NCI-H1105 treated with DMSO at 0.1 percent for 48 hours (cell line): ENCODE results near the gene FN1.
A peak's percentile ranks its signal among the peaks of the same experiment; 100 is the strongest.
"Not testable (repeated sequence)": the region's sequence is repeated elsewhere in the genome, so short reads cannot be mapped to it uniquely, and the experiment has no call there.

Source experiments
- DNase-seq: peaks from one replicate; lab custom pipeline; 2025; lab: John Stamatoyannopoulos, UW

The FN1 gene

DNA sequence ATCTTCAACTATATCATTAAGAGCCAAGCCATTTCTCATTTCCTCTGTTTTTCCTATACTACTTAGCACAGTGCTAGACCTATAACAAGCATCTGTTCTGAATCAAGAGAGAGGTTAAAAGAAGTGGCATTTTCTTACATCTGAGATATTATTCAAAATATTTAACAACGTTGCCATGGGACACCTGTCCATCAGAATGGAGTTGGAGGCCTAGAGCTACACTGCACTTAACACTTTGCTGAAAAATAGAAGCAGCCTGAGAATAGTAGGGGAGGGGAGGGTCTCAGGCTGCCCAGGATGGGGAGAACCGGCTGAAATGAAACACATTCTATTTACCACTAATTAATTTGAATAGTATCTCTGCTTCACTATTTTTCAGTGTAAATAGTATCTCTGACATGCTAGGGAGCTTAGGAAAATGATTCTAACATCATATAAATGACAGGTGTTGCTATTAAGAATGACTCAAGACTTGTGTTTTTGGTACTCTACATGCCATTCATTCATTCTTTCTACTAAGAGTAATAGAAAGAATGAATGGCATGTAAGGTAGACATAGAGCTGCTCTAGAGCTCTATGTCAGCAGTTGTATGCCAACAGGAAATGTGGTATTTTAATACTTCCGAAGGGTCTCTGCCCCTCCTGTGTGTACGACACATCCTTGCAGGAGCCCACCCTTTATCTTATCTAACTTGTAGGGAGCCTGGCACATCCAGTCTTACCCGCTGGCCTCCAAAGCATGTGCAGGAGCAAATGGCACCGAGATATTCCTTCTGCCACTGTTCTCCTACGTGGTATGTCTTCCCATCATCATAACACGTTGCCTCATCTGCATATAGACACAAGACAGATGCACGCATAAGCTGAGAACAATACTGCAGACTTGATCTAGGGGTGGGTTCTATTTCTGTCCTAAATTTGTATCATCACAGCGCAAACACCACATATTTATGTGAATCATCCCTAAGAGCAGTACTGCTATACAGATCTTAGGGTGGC lies 71.4 kb downstream of the FN1 start:
- DNase-seq, result no peak

DNA sequence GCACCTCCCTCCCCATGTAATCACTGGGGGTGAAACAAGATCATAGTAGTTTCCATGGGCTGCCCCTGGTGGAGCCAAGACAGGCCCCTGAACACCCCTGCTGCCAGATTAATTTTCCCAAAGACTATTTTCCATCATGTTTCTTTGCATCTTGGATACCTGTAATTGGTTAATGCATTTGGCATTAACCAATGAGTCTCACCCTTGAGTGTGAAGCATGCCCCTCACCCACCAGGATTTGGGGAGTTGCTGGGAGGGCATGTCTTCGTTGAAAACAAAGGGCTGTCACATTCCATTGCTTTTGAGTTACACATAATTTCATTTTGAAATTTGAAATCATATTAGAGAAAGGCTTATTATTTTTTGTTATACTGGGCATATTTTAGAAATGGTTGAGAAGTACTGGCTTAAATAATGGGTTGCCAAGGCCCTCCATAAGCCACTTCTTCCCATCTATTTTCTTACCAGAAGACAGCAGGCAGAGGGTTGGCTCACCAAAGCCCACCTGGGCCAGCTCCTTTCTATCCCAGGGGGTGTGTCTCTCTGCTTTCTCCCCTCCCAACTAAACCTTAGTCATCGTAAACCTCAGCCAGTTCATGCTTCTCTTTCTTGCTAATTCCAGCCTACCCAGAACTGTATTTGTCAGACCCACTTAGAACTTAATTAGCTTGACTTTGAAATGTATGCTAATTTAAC lies 72.3 kb downstream of the FN1 start:
- DNase-seq, result no peak

DNA sequence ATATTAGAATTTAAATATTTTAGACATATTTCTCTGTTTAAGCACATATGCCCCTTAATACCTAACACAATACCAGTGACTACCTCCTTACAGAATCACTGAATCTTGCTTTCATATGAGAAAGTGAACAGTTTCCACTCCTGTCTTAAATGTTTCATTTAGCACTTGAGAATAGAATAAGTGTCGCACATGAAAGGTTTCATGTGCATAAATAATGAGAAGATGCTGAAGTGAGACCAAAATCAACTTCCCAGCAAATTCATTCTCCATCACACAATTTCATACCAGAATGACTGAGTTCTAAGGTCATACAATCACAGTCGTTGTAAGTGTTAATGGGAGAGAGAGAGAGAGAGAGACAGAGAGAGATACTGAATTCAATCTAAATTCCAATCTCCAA lies 72.8 kb downstream of the FN1 start:
- no peak for DNase-seq

DNA sequence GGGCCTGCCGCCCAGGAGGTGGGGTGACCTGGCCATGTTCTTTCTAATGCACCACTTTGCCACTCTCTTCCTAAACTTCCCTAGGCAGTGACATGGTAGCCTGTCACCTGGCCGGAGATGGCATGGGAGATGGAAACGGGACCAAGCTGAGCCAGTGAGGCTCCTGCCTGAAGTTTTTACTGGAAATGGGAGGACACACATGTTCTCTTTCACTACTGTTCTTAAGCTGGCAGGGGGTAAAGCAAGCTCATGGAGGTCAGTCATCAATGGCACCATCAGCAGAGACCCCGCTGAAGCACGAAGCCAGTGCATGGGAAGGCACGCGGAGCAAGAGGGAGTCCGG lies 73.3 kb downstream of the FN1 start:
- DNase-seq, result no peak

DNA sequence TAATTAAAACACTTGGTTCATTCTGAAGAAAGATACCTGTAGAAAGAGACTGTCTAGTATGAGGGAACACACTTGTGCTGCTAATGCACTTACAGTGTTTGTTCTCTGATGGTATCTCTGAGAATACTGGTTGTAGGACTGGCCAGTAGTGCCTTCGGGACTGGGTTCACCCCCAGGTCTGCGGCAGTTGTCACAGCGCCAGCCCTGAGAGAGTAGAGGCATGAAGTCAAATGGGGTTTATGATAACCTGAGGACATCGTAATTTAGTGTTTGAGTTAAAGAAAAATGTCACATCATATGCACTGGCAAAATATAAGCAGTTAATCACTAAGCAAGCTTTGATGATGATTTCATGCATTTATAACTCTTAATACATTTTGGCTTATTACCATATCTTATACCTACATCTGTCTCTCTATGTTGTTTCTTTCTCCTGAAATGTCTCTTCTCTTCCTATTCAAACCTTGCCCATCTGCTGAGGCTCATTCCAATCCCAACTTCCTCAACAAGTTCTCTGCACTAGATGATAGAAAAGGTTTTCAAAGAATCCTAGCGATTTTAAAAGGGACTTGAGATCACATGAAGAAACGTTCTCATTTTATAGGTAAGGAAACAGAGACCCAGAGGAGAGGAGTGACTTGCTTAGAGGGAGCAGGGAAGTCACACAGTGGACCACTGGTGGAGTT lies 73.8 kb downstream of the FN1 start:
- no peak for DNase-seq

DNA sequence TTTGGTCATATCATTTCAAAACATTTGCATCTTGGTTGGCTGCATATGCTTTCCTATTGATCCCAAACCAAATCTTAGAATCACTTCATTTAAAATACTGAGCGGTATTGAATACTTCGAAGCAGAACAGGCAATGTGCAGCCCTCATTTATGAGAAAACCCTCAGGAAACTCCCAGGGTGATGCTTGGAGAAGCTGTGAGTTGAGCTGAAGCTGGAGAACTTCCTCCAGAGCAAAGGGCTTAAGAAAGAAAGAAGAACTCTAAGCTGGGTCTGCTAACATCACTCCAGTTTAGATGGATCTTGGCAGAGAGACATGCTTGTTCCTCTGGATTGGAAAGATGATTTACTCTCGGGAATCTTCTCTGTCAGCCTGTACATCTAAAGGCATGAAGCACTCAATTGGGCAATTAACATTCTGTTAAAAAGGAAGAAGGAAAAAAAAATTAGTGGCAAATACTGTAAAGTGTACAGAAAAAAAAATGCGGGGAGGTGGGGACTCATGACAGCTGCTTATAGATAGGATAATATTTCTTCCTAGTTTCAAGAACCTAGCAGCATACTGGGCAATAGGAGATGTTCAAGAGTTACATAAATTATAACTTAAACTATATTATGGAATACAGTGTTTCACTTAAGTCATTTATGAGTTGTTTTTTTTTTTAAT lies 74.5 kb downstream of the FN1 start:
- no peak for DNase-seq

DNA sequence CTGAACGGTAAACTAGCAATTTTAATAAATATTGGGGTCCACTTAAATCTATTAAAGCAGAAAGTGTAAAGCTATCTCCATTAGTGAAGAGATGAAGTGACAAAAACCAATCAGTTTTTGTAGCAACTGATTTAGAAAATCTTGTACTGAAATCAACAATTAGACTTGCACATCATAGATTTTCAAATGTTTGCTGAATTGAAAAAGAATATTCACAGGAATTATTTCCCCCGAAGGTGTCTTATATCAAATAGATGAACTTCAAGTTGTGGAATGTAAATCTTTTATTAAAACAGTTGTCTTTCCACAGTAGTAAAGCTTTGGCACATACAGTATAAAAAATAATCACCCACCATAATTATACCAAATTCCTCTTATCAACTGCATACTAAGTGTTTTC lies 75.3 kb downstream of the FN1 start:
- no peak for DNase-seq

DNA sequence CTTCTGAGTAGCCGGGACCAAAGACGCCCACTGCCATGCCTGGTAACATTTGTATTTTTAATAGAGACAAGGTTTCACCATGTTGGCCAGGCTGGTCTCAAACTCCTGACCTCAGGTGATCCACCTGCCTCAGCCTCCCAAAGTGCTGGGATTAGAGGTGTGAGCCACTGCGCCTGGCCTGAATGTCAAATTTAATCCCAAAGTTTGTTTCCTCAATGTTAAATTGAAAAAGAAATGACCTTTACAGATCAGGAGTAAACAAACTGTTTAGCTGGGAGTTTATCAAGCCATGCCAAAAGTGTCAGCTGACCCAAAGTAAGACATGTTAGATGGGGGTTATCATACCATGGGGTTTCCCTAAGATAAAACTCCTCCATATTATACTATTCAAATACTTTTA lies 75.8 kb downstream of the FN1 start:
- DNase-seq, result not testable (repeated sequence)

DNA sequence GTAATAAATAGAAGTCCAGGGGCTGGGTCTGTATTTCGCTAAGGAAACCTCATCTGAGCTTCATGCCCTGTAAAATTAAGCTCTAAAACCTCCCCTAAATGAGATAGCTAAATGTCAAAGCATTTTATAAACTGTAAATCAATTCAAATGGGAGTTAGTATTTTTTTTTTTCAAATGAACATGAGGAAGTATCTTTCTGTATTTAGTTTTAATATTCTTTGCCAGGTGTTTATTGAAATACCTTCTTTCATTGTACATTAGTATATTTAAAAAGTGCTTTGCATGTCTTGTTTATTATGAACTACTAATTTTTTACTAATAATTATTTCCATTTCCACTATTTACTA lies 76.3 kb downstream of the FN1 start:
- no peak for DNase-seq

DNA sequence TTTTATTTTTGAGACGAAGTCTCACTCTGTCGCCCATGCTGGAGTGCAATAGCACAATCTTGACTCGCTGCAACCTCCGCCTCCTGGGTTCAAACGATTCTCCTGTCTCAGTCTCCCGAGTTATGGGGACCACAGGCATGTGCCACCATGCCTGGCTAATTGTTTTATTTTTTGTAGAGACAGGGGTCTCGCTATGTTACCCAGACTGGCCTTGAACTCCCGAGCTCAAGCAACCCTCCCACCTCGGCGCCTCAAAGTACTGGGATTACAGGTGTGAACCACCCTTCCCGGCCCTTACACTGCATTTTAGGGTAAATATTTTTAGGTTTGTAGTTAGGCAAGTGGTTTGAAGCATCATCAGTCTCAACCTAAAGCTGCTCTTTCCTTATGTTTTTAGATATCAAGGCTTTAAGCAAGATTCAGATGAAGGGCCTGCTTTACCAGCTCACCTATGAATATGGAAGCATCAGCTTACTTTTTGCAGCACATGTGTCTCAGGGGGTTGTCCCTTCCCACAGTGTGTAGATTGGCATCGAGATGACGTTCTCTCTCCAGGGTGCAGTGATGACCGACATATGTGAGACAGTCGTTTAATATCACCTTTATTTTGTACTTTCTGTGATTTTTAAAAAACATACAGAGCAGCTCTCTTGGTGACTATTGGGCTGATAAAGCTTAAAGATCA lies 76.8 kb downstream of the FN1 start:
- no peak for DNase-seq

DNA sequence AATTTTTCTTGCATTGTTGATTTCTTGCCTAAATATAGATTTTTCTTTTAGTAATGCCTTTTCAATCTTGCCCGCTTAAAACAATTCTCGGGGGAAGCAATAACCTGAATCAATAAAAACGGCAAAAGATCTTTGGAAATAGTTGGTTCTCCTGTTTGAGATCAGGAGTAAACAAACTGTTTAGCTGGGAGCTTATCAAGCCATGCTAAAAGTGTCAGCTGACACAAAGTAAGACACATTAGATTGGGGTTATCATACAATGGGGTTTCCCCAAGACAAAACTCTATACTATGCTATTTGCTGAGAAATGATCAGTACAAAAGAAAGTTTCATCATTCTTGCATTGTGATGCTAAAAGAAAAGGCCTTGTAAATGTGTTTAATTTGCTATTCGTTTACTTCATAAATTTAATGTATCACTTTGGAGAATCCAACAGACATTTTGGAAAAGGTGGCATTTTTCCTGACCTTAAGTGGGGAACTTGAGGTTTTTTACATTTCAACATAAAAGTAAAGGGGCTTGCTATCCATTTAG lies 77.5 kb downstream of the FN1 start:
- DNase-seq, result no peak

DNA sequence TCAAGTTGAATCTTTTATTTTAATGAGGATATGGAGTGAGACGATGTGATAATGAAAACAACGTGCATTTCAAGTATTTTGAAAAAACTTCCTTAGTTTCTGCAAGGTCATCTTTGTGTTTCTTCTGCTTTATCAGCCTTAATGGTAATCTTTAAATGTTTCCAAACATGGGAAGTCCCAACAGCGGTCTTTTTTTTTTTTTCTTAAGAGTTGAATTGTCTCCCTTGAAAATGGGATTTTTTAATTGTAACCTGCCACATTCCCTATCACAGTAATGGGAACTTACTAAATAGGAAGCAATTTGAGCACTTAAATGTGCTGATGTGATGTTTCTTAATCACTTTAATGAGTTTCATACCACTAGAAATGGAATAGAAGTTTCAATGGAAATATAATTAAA lies 78.2 kb downstream of the FN1 start:
- DNase-seq, result no peak

DNA sequence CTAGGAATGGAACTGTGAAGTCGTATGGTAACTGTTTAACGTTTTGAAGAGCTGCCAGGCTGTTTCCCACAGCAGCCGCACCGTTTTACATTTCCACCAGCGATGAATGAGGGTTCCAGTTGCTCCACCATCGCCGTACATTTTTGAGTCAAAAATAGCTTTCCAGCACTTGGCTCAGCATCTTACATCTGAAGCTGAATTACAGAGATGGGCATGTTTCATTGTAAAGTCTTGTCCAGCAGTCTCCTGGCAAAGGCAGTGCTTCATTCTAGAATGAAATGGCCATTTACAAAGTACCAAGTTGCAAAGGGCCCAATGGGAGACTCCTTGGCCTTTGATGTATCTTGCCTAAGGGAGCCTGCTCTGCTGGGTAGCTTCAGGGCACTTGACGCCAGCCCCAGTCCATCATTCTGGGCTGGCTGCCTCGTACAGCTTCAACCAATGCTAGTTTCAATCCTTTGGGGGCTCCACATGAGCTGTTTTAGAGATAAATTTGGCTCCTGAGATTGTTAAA lies 78.9 kb downstream of the FN1 start:
- DNase-seq, result no peak

DNA sequence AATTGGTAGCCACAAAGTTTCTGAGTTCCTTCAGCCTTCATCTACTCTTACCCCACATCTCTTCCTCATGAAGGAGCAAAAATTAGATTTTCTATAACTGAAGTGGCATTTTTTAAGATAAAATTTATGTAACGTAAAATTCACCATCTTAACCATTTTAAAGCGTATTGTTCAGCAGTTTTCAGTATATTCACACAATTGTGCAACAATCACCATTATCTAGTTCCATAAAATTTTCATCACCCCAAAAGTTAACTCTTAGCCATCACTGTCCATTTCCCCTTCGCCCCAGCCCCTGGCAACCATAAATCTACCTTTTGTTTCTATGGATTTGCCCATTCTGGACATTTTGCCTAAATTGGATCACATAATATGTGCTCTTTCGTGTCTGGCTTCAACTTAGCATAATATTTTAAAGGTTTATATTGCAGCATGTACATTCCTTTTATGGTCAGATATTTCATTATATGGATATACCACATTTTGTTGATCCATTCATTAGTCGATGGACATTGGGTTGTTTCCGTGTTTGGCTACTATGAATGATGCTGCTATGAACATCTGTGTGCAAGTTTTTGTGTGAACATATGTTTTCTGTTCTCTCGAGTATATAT lies 79.4 kb downstream of the FN1 start:
- DNase-seq, result no peak

DNA sequence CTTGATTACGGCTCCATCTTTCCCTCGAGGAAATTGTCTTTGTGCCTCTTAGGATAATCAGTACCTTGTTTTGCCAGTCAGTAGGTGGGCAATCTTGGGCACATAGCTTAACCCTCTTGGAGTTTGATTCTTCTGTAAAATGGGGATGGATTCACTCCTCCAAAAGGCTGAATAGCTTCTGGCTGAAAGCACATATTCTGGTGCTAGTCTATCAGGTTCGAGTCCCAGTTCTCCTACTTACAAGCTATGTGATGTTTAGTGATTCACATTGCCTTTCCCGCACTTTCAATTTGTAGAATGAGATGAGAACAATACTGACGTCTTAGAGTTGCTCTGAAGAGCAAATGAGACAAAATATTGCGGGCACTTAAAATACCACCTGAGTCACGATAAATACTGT lies 80.1 kb downstream of the FN1 start:
- DNase-seq, result no peak

DNA sequence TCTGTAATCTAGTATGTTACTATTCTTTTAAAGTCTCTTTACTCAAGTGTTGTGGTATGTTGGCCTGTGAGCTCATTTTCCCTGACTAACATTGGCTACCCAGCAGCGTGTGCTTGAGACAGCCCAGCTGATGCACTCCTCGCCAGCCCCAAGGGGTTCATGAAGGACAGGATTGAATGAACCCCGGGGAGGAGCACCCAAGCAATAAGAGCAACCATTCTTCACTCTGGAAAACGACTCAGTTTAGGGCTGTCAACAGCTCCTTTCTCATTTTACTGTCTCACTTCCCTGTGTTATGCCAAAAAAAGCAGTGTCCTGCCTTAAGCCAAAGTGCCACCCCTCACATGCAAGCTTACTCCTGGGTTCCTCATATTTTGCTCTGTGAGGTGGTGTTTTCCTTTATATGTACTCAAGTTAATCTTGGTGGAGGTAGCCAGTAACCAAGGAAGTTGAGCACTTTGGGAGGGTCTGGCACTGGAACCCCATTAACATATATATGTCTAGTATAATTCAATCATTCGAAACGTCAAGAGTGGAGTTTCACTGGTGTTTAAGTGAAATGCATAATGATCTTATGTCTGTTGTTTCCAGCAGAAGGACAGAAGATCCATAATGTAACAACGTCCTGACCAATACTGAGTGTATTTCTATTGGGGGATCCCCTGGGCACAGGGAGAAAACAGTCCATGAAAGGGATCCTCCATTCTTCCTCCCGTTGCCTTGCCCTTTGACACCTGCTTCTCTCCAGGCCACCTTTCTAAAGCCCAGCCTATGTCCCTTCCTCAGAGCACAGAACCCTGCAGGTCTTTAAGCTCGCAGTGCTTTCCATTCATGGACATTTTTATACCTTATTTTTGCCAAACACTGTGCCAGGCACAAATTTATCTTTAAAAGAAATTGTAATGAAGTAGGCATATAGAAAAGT lies 80.8 kb downstream of the FN1 start:
- no peak for DNase-seq

DNA sequence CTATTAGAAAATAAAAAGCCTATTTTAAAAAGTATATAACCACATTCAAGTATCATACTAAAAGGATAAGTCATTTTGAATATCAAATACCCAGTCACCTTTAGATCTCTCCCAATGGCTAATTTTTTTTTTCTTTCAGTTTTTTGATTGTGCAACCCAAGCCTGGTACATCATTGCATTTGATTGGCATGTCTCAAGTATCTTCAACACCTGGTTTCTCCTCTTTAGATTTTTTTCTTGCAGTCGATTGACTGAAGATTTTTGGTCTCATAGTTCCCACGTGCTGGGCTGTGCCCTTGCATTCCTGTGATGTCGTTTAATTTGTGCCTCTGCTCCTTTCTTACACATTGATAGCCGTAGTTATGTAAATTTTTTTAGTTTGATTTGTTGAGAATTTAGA lies 83.3 kb downstream of the FN1 start:
- no peak for DNase-seq

DNA sequence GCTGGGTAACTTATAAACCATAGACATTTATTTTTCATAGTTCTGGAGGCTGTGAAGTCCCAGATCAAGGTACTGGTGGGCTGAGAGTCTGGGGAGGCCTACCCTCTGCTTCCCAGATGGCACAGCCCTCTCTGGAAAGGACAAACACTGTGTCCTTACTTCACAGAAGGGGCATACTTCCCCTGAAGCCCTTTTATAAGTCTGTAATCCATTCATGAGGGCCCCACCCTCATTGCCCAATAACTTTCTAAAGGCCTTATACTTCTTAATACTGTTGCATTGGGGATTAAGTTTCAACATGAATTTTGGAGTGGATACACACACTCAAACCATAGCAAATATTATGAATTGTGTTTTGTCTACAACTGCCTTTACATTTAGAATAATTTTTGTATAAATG lies 88.0 kb downstream of the FN1 start:
- DNase-seq, result no peak

DNA sequence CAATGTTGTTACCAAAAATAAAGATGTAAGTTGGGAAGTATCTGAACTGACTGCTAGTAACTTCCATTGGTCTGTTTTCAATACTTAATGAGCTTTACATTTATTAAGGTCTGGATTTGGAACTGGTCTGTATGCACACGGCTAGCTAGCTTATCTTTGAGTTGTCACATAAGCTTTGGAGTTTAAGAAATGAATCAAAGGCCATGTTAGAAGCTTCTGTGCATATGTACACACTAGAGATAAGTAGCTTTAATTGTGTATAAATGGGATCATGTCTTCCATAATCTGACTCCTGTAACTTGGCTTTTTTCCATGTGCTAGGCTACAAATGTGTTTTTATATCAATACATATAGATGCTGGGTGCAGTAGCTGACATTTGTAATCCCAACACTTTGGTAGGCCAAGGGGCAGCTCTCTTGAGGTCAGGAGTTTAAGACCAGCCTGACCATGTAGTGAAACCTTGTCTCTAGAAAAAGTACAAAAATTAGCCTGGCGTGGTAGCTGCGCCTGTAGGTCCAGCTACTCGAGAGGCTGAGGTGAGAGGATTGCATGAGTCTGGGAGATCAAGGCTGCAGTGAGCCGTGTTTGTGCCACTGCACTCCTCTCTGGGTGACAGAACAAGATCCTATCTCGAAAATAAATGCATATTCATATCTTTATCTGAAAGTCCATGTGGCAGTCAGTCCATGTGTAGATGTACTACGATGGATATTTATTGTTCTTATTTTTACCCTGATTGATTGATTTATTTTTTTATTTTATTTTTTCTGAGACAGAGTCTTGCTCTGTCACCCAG lies 96.8 kb downstream of the FN1 start:
- peak; percentile 8 for DNase-seq
